Measurements from ENCODE around the gene FAM13A. TPM values are rescaled to one million over a fixed set of nuclear protein-coding genes. Genes with fewer than 3 reads are reported as not detected.
"Not testable (repeated sequence)": the region's sequence is repeated elsewhere in the genome, so short reads cannot be mapped to it uniquely, and the experiment has no call there.

FAM13A gene
- total and polyA plus RNA-seq, 2 of the 4 experiments (the other 2 are of a cell fraction) = 13.1 to 22.0 TPM

DNA sequence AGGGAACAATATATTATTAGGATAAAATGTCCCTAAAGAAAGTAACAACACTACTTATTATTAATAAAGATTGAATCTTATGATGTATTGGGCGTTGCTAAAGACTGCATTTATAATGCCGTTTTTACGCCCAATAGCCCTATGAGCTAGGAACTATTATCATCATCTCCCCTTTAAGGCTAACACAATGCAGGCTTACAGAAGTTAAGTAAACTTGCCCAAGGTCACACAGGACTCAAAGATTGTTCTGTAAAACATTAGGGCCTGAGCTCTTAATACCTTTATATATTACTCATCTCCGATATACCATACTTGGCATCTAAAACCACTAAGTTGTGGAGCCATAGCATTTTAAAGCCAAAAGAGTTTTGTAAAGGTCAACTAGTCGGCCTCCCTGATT is 149.5 kb downstream of the FAM13A start:
- Histone ChIP-seq H3K4me3 (ENCODE audit: insufficient read depth, low read depth, low read length) (no peak overlapping the region), H2BK15ac (ENCODE audit: low read depth, low read length) (no peak overlapping the region), H2BK120ac (ENCODE audit: low read depth, low read length) (no peak overlapping the region), H3K4me2 (ENCODE audit: low read depth, low read length) (no peak overlapping the region), H4K91ac (ENCODE audit: insufficient read depth, low read depth, low read length) (no peak overlapping the region), H3K4ac (ENCODE audit: low read depth, low read length) (no peak overlapping the region), H4K5ac (ENCODE audit: low read depth, low read length) (no peak overlapping the region), H3K9me3 (ENCODE audit: control insufficient read depth, insufficient read depth, low read length) (no peaks in the 10 kb centered on the region), H2AK5ac (ENCODE audit: low read depth, low read length) (no peak overlapping the region), H3K18ac (ENCODE audit: low read depth, low read length) (no peak overlapping the region; the same call in 1 of the 2 replicates), H3K14ac (replicated peaks; ENCODE audit: low read depth, low read length) (no peak overlapping the region), H4K20me1 (ENCODE audit: insufficient read depth, low read length) (no peaks in the 10 kb centered on the region), H3K36me3 (ENCODE audit: control insufficient read depth, insufficient read depth, low read length) (no peaks in the 10 kb centered on the region), H3K27me3 (ENCODE audit: control insufficient read depth, insufficient read depth, low read length) (no peaks in the 10 kb centered on the region), H3K79me1 (ENCODE audit: low read depth in 1 of 2, low read length in 2 of 2) (no peaks in the 10 kb centered on the region; a peak in 1 of 4 replicates), H2BK20ac (ENCODE audit: low read depth, low read length) (no peak overlapping the region), H2AK9ac (replicated peaks; ENCODE audit: low read depth, low read length, poor library complexity) (no peak overlapping the region), H3K9ac (ENCODE audit: low read depth, low read length) (no peak overlapping the region), H3K27ac (ENCODE audit: insufficient read depth, low read length) (no peak overlapping the region), H2AFZ (replicated peaks; ENCODE audit: low read length, poor library complexity) (no peak overlapping the region), H4K8ac (ENCODE audit: low read depth in 2 of 2, low read length in 2 of 2) (no peak overlapping the region), H2BK5ac (ENCODE audit: low read depth, low read length, poor library complexity, severe bottlenecking) (no peak overlapping the region), H3K56ac (ENCODE audit: extremely low read depth, insufficient read depth, low read length) (no peak overlapping the region), H3K9me1 (ENCODE audit: insufficient read depth, low read length) (peaks cover 6% of the 10 kb centered on the region; the same call in 1 of the 2 replicates), H3K4me1 (ENCODE audit: control insufficient read depth, insufficient read depth, low read length) (peaks cover 4% of the 10 kb centered on the region), H3K23ac (ENCODE audit: low read depth, low read length) (no peak overlapping the region)
- DNase-seq (no peak), ATAC-seq (ENCODE audit: low read depth) (no peak)
- no TSS peak for BruUV-seq (replicated peaks)
- in situ Hi-C loops (cut with MboI; ENCODE audit: low sequenced_read_pairs) (no loop called here), intact Hi-C loops (cut with micrococcal nuclease) (no loop called here), dilution Hi-C loops (cut with HindIII; ENCODE audit: low sequenced_read_pairs, unreplicated experiment) (no loop called here)
- ChIA-PET POLR2A (ENCODE audit: unreplicated experiment) (no interaction called here), CTCF (no interaction called here)
- WGBS, 2 experiments (ENCODE audit: extremely low coverage in 2 of 2, insufficient read length in 1 of 2) = 71% methylated on average over 1 of the region's 5 CpGs; no CpG with 5 or more reads in 1 of the 2 experiments
- TF ChIP-seq MXI1 (IDR thresholded peaks at IDR 0.05; ENCODE audit: borderline replicate concordance, low read depth, low read length) = no peak

DNA sequence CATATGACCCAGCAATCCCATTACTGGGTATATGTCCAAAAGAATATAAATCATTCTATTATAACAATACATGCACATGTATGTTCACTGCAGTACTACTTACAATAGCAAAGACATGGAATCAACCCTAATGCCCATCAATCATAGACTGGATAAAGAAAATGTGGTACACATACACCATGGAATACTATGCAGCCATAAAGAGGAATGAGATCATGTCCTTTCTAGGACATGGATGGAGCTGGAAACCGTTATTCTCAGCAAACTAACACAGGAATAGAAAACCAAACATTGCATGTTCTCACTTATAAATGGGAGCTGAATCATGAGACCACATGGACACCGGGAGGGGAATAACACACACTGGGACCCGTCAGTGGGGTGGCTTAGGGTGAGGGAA is 152.7 kb downstream of the FAM13A start:
- intact Hi-C loops (cut with micrococcal nuclease); H3K79me1 ChIP-seq (ENCODE audit: low read depth in 1 of 2, low read length in 2 of 2); H3K56ac ChIP-seq (ENCODE audit: extremely low read depth, insufficient read depth, low read length); H3K27ac ChIP-seq (ENCODE audit: insufficient read depth, low read length); H3K4me3 ChIP-seq (ENCODE audit: insufficient read depth, low read depth, low read length); H4K20me1 ChIP-seq (ENCODE audit: insufficient read depth, low read length); H3K4ac ChIP-seq (ENCODE audit: low read depth, low read length); H2BK120ac ChIP-seq (ENCODE audit: low read depth, low read length); dilution Hi-C loops (cut with HindIII; ENCODE audit: low sequenced_read_pairs, unreplicated experiment); H4K5ac ChIP-seq (ENCODE audit: low read depth, low read length); H2AK5ac ChIP-seq (ENCODE audit: low read depth, low read length); CTCF ChIA-PET; POLR2A ChIA-PET (ENCODE audit: unreplicated experiment); H3K9me3 ChIP-seq (ENCODE audit: control insufficient read depth, insufficient read depth, low read length); H2BK15ac ChIP-seq (ENCODE audit: low read depth, low read length); H3K18ac ChIP-seq (ENCODE audit: low read depth, low read length); H3K27me3 ChIP-seq (ENCODE audit: control insufficient read depth, insufficient read depth, low read length); H2AFZ ChIP-seq (replicated peaks; ENCODE audit: low read length, poor library complexity); H4K91ac ChIP-seq (ENCODE audit: insufficient read depth, low read depth, low read length); H3K4me1 ChIP-seq (ENCODE audit: control insufficient read depth, insufficient read depth, low read length); H2BK5ac ChIP-seq (ENCODE audit: low read depth, low read length, poor library complexity, severe bottlenecking); H3K9ac ChIP-seq (ENCODE audit: low read depth, low read length); BruUV-seq (replicated peaks); H3K36me3 ChIP-seq (ENCODE audit: control insufficient read depth, insufficient read depth, low read length); DNase-seq; ATAC-seq (ENCODE audit: low read depth); in situ Hi-C loops (cut with MboI; ENCODE audit: low sequenced_read_pairs); H2BK20ac ChIP-seq (ENCODE audit: low read depth, low read length); H3K9me1 ChIP-seq (ENCODE audit: insufficient read depth, low read length); H4K8ac ChIP-seq (ENCODE audit: low read depth in 2 of 2, low read length in 2 of 2); H3K4me2 ChIP-seq (ENCODE audit: low read depth, low read length); H3K14ac ChIP-seq (replicated peaks; ENCODE audit: low read depth, low read length); H2AK9ac ChIP-seq (replicated peaks; ENCODE audit: low read depth, low read length, poor library complexity); H3K23ac ChIP-seq (ENCODE audit: low read depth, low read length): not testable (repeated sequence)
- WGBS, 2 experiments (ENCODE audit: extremely low coverage in 2 of 2, insufficient read length in 1 of 2) = no CpG with 5 or more reads among the region's 3 CpGs

Data from IMR-90 (cell line).